Mononuclear cell (primary cell): Measurements from ENCODE around the gene PRR33. TPM values are rescaled to one million over a fixed set of nuclear protein-coding genes. Genes with fewer than 3 reads are reported as not detected.

ENCODE experiments used
- H3K27me3 ChIP-seq: 2 replicates; pipeline ENCODE4 v1.6.0; 2011; ENCODE audit warnings: low read length, control low read depth; ENCODE audit not compliant: insufficient read depth
- H3K4me1 ChIP-seq: 2 replicates; pipeline ENCODE4 v1.5.1; 2011; ENCODE audit warnings: mild to moderate bottlenecking, low read length, control low read depth; ENCODE audit not compliant: insufficient read depth
- H3K4me3 ChIP-seq: 2 replicates; pipeline ENCODE4 v1.5.1; 2011; ENCODE audit warnings: mild to moderate bottlenecking, low read length, moderate library complexity
- H3K9me3 ChIP-seq: 2 replicates; pipeline ENCODE4 v1.5.1; 2011; ENCODE audit warnings: low read depth, mild to moderate bottlenecking, control low read depth, low read length
- total RNA-seq: library from RNA; depleted of rRNA; stranded (reverse); fragments of >200 nt; gene quantifications from one replicate; pipeline ENCODE4 v1.2.3, GENCODE V29; 2012

PRR33 gene
- total RNA-seq, 1 donor = not detected

GRCh38 chr11:1922481-1923081 is 30.9 kb upstream of the PRR33 start:
- no peaks in the 10 kb centered on the region for H3K27me3 ChIP-seq
- H3K9me3 ChIP-seq = no peaks in the 10 kb centered on the region
- no peaks in the 10 kb centered on the region for H3K4me1 ChIP-seq
- no peak overlapping the region for H3K4me3 ChIP-seq

GRCh38 chr11:1921574-1922141 is 30.0 kb upstream of the PRR33 start:
- Histone ChIP-seq H3K4me1 (no peaks in the 10 kb centered on the region), H3K9me3 (no peaks in the 10 kb centered on the region), H3K4me3 (no peak overlapping the region), H3K27me3 (no peaks in the 10 kb centered on the region)

DNA sequence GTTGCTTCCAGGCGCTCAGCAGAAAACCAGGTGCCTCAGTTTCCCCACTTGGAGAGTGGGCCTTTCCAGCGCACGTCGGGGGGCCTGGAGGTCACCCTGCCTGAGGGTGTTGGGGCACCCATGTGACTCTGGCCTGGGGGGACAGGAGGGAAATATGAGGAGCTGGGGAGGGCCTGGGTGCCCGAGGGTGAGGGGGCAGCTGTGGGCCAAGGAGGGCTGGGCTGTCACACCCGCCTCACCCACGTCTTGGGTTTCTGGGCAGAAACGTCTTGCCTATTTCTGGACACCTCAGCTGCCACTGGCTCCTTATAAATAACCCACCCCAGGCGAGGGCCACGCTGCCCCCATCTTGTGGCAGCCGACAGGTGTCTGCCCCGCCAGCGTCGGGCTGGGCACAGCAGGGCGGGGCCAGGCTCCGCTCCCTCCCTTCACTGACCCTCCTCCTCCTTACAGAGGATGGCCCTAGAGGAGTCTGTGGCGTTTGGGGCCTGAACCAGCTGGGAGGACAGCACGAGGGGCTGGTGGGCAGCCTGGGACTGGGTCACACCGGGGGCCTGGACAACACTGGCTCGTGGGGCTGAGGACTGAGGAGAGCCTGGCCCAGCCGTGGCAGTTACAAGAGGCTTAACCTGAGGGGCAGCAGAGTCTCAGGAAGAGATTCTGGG is 29.3 kb upstream of the PRR33 start:
- H3K9me3 ChIP-seq = no peaks in the 10 kb centered on the region
- no peaks in the 10 kb centered on the region for H3K27me3 ChIP-seq
- no peak overlapping the region for H3K4me3 ChIP-seq
- H3K4me1 ChIP-seq = no peaks in the 10 kb centered on the region

- Histone ChIP-seq H3K4me3 (no peak overlapping the region), H3K9me3 (no peaks in the 10 kb centered on the region), H3K4me1 (no peaks in the 10 kb centered on the region), H3K27me3 (no peaks in the 10 kb centered on the region)
Measured at GRCh38 chr11:1920128-1920908, 28.6 kb upstream of the PRR33 start.

GRCh38 chr11:1919391-1920127 is 27.9 kb upstream of the PRR33 start, which contains the start of gene TNNT3:
Gene TNNT3, plus strand, starts transcription at chr11:1919703. Its CDS starts 3,172 bp downstream, at chr11:1922875.
- no peaks in the 10 kb centered on the region for H3K27me3 ChIP-seq
- H3K4me3 ChIP-seq = no peak within 1 kb of the TSS
- H3K4me1 ChIP-seq = no peaks in the 10 kb centered on the region
- H3K9me3 ChIP-seq = no peaks in the 10 kb centered on the region

DNA sequence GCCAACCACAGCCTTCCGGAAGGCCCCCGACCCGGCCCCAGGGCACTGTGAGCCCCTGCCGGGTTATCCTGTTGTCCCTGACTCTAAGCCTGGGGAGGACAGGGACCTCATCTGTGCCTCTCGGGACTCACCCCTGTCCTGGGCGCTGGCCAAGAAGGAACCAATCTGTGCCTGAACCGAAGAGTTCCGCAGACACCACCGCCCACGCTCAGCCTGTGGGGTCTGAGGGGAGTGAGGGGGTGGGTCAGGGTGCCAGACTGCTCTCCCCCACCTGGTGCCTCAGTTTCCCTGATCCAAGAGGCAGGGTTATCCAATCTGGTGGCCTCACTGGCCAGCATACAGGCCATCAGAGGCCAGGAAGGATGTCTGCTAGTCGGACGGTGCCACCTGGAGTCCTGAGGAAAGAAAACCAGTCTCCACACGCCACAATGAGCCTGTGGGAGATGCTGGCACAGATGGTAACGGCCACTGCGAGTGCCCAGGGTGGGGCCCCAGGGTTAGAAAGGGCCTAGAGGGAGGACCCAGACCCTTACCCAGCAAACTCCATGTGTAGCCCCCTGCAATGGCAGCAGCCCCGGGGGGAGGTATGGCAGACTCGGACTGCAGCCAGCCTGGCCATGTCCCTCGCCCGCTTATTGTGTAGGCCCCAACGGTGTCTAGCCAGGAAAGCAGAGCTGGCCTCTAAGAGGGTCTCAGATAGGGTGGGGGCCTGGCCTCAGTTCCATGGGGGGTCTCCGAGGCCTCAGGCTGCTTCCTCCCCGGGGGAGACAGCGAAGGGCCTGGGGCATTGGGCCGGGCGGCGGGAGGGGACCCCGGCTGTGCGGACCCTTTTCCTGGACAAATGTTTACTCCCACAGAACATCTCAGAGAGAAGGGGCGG is 27.0 kb upstream of the PRR33 start:
- no peaks in the 10 kb centered on the region for H3K9me3 ChIP-seq
- H3K4me1 ChIP-seq = no peaks in the 10 kb centered on the region
- no peaks in the 10 kb centered on the region for H3K27me3 ChIP-seq
- H3K4me3 ChIP-seq = no peak overlapping the region

DNA sequence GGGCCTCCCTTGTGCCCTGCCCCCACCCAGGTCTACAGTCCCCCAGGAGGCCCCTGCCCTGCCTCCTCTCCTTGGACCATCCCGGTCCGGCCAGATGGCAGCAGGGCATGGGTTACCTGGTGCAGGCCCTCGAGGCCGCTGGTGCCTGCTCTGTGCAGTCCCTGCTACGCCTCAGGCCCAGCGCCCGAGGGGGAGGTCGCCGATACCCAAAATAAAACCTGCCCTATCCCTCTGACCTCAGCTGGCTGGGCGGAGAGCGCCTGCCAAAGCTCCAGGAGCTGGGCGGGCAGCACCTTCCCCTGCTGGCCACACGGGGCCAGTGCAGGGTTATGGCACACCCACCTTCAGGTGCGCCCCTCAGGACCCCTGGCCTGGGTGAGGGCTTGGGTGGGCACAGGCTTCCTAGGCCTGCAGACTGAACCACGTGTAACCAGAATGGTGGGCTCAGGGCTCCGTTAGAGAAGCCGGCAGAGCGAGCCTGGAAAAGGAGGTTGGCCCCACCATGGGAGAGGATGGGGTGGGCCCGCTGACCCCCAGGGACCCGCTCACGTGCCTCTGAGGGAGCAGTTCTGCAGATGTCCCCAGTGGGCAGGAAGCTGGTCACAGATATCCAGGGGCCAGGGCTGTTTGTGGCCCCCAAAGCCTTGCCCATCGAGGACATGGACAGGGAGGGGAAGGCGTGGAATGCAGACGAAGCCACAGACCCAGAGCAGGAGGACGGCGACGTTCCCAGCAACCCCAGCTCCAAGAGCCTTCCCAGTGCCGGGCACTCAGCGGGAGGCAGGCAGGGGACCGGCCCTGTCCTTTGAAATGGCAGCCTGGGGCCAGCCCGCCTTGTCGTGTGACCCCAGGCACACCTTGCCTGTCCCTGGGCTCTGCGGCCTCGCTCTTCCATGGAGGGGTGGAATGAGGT is 26.1 kb upstream of the PRR33 start:
- Histone ChIP-seq H3K27me3 (no peaks in the 10 kb centered on the region), H3K9me3 (no peaks in the 10 kb centered on the region), H3K4me3 (no peak overlapping the region), H3K4me1 (peaks cover under 1% of the 10 kb centered on the region)

DNA sequence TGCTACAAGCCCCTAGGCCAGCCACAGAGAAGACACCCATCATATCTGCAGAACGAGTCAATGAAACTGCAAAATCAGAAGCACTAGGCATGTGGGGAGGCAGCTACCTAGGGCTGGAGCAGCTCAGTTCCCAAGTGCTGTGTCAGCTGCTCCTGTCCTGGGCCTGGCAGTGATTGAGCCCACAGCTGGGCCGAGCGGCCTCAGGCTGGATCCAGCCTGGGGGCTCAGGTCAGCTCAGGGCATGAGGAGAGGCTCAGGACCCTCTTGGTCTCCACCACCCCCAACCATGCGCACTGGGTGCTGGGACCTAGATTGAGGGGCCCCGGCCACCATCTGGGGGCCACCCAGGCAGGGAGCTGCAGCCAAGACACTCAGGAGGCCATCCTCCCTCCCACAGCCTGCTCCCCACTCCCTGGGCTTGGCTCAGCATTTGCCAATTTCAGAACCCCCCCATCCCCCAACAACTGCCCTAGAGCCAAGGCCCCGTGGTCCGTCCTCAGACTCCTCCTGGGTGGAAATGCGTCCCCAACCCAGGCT is 25.4 kb upstream of the PRR33 start:
- Histone ChIP-seq H3K27me3 (no peaks in the 10 kb centered on the region), H3K9me3 (no peaks in the 10 kb centered on the region), H3K4me3 (no peak overlapping the region), H3K4me1 (peaks cover 7% of the 10 kb centered on the region)

GRCh38 chr11:1916132-1916985 is 24.7 kb upstream of the PRR33 start:
- Histone ChIP-seq H3K4me1 (peaks cover 11% of the 10 kb centered on the region), H3K4me3 (no peak overlapping the region), H3K27me3 (no peaks in the 10 kb centered on the region), H3K9me3 (no peaks in the 10 kb centered on the region)

DNA sequence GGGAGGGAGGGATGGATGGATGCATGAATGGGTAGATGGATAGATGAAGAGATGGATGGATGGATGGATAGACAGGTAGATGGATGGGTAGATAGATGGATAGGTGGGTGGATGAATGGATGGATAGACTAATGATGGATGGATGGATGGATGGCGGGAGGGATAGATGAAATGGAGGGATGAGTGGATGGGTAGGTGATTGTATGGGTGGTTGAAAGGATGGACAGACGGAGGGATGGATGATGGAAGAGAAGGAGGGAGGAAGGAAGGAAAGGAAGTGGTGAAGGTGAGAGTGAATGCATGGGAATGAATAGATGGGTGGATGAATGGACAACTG is 24.1 kb upstream of the PRR33 start:
- no peak overlapping the region for H3K4me3 ChIP-seq
- H3K27me3 ChIP-seq = no peaks in the 10 kb centered on the region
- H3K9me3 ChIP-seq = no peaks in the 10 kb centered on the region
- peaks cover 11% of the 10 kb centered on the region for H3K4me1 ChIP-seq

DNA sequence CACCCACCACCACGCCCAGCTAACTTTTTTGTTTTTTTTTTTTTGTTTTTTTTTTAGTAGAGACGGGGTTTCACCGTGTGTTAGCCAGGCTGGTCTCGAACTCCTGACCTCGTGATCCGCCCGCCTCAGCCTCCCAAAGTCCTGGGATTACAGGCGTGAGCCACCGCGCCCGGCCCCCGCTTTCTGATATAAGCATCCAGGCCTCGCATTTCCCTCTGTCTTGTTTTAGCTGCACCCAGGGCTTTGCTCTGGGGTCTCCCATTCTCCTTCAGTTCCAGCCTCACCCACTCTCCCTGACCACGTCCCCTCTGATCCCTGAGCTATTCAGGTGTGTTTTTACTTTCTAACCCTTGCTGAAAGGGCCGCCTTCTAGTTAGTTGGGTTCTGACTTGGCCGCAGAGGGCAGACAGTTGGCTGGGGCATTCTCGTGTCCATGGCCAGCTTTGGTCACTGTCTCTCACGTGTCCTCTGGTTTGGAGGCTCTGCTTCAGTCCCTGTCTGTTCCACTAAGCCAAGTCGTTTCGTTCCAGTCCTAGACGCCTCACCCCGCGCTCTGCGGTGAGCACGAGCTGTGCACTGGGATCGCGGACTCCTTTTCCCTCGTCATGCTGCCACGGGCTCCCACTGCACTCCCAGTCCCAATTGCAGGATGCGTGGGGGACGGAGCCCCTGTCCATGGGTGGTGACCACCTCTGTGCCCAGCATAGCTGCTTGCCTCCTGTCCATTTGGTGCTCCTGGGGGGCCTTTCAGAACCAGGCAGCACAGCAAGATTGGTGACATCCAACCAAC is 21.8 kb upstream of the PRR33 start:
- peaks cover 11% of the 10 kb centered on the region for H3K4me1 ChIP-seq

More for the DNA sequence above, 21.8 kb upstream of the PRR33 start:
- Histone ChIP-seq H3K9me3 (no peaks in the 10 kb centered on the region), H3K4me3 (no peak overlapping the region), H3K27me3 (no peaks in the 10 kb centered on the region)
